KMS-11 (cell line): ENCODE measurements around the gene TOR4A.

Experiments used
- H2AFZ ChIP-seq: fragments of 200-600 bp; sonication (generic); 2 replicates; pipeline ENCODE4 v1.6.1; 2016; ENCODE audit warnings: antibody characterized with exemption, mixed run types, low read depth
- H3K27ac ChIP-seq: fragments of 200-600 bp; sonication (generic); 2 replicates; pipeline ENCODE4 v1.6.1; 2016; ENCODE audit warnings: mild to moderate bottlenecking, mixed run types
- H3K27me3 ChIP-seq: fragments of 200-600 bp; sonication (generic); 2 replicates; pipeline ENCODE4 v1.6.1; 2017; ENCODE audit warnings: mild to moderate bottlenecking, low read depth, mixed run types, moderate library complexity; ENCODE audit not compliant: insufficient read depth
- H3K36me3 ChIP-seq: fragments of 200-600 bp; sonication (generic); 2 replicates; pipeline ENCODE4 v1.6.1; 2017; ENCODE audit warnings: mild to moderate bottlenecking, mixed run types; ENCODE audit not compliant: insufficient read depth
- H3K4me1 ChIP-seq: fragments of 200-600 bp; sonication (generic); 2 replicates; pipeline ENCODE4 v1.6.1; 2016; ENCODE audit warnings: mild to moderate bottlenecking, low read depth, mixed run types; ENCODE audit not compliant: poor library complexity, severe bottlenecking
- H3K4me2 ChIP-seq: fragments of 200-600 bp; sonication (generic); 2 replicates; pipeline ENCODE4 v1.7.0; 2016; ENCODE audit warnings: mild to moderate bottlenecking, mixed run types
- H3K4me3 ChIP-seq: fragments of 200-600 bp; sonication (generic); IDR thresholded peaks from 2 replicates; pipeline ENCODE4 v1.6.1; 2017; ENCODE audit warnings: low read depth, low read length, mixed read lengths; ENCODE audit not compliant: insufficient read depth
- H3K79me2 ChIP-seq: fragments of 200-600 bp; sonication (generic); 2 replicates; pipeline ENCODE4 v1.6.1; 2016; ENCODE audit warnings: low read depth, mixed run types; ENCODE audit not compliant: insufficient read depth
- H3K9ac ChIP-seq: fragments of 200-600 bp; sonication (generic); 2 replicates; pipeline ENCODE4 v1.6.1; 2016; ENCODE audit warnings: mild to moderate bottlenecking, mixed run types
- H4K20me1 ChIP-seq: fragments of 200-600 bp; sonication (generic); 2 replicates; pipeline ENCODE4 v1.6.1; 2016; ENCODE audit warnings: mild to moderate bottlenecking, mixed run types; ENCODE audit not compliant: insufficient read depth
- TF ChIP-seq, protein P1 (sequence below): fragments of 200-600 bp; sonication (generic); conservative IDR thresholded peaks from 2 replicates; pipeline ENCODE4 v1.6.1; 2017; ENCODE audit warnings: low read depth, mild to moderate bottlenecking, antibody characterized with exemption, low read length, moderate library complexity, mixed read lengths

TOR4A gene

DNA sequence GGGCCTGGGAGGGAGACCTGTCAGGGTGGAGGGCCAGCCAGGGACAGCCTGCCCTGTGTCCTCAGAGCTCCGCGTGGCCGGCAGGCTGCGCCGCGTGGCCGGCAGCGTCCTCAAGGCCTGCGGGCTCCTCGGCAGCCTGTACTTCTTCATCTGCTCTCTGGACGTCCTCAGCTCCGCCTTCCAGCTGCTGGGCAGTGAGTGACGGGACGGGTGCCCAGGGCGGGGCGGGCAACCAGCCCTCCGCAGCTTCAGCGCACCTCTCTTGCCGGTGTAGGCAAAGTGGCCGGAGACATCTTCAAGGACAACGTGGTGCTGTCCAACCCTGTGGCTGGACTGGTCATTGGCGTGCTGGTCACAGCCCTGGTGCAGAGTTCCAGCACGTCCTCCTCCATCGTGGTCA lies 45.0 kb upstream of the TOR4A start:
- Histone ChIP-seq H3K4me2 (no peak overlapping the region), H3K4me1 (peaks cover 10% of the 10 kb centered on the region), H3K36me3 (no peaks in the 10 kb centered on the region), H3K27me3 (peaks cover 58% of the 10 kb centered on the region), H3K9ac (no peak overlapping the region), H3K4me3 (no peak overlapping the region), H3K27ac (no peak overlapping the region), H2AFZ (no peak overlapping the region), H3K79me2 (no peaks in the 10 kb centered on the region), H4K20me1 (no peaks in the 10 kb centered on the region)
- TF ChIP-seq, protein P1, sequence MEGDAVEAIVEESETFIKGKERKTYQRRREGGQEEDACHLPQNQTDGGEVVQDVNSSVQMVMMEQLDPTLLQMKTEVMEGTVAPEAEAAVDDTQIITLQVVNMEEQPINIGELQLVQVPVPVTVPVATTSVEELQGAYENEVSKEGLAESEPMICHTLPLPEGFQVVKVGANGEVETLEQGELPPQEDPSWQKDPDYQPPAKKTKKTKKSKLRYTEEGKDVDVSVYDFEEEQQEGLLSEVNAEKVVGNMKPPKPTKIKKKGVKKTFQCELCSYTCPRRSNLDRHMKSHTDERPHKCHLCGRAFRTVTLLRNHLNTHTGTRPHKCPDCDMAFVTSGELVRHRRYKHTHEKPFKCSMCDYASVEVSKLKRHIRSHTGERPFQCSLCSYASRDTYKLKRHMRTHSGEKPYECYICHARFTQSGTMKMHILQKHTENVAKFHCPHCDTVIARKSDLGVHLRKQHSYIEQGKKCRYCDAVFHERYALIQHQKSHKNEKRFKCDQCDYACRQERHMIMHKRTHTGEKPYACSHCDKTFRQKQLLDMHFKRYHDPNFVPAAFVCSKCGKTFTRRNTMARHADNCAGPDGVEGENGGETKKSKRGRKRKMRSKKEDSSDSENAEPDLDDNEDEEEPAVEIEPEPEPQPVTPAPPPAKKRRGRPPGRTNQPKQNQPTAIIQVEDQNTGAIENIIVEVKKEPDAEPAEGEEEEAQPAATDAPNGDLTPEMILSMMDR, result no peak

DNA sequence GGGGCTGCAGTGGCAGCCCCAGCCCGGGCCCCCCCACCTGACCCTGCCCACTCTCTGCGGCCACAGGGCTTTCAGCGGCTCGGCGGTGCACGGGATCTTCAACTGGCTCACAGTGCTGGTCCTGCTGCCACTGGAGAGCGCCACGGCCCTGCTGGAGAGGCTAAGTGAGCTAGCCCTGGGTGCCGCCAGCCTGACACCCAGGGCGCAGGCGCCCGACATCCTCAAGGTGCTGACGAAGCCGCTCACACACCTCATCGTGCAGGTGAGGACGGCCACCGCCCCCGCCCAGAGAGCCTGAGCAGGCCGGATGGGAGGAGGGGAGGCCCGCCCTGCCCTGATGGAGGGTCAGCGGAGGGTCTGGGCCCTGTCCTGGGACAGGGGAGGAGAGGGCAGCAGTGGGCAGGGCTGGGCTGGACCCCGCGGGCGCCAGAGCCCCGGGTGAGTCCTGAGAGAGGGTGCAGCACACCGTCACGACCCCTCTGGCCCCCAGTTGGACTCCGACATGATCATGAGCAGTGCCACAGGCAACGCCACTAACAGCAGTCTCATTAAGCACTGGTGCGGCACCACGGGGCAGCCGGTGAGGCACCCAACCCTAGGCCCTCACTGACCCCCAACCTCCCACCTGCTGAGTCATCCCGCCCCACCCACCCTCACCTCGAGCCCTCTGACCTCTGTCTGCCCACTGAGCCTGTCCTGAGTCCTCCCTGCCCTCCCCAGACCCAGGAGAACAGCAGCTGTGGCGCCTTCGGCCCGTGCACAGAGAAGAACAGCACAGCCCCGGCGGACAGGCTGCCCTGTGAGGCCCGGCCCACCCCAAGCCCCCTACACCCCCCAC lies 44.2 kb upstream of the TOR4A start:
- H3K79me2 ChIP-seq, result no peaks in the 10 kb centered on the region
- H3K27me3 ChIP-seq, result peaks cover 57% of the 10 kb centered on the region
- H3K4me1 ChIP-seq, result peaks cover 10% of the 10 kb centered on the region
- no peak overlapping the region for H2AFZ ChIP-seq
- no peak overlapping the region for H3K4me3 ChIP-seq
- no peaks in the 10 kb centered on the region for H3K36me3 ChIP-seq
- no peak overlapping the region for H3K9ac ChIP-seq
- TF ChIP-seq, protein P1, result no peak
- H3K27ac ChIP-seq, result no peak overlapping the region
- no peaks in the 10 kb centered on the region for H4K20me1 ChIP-seq
- no peak overlapping the region for H3K4me2 ChIP-seq

DNA sequence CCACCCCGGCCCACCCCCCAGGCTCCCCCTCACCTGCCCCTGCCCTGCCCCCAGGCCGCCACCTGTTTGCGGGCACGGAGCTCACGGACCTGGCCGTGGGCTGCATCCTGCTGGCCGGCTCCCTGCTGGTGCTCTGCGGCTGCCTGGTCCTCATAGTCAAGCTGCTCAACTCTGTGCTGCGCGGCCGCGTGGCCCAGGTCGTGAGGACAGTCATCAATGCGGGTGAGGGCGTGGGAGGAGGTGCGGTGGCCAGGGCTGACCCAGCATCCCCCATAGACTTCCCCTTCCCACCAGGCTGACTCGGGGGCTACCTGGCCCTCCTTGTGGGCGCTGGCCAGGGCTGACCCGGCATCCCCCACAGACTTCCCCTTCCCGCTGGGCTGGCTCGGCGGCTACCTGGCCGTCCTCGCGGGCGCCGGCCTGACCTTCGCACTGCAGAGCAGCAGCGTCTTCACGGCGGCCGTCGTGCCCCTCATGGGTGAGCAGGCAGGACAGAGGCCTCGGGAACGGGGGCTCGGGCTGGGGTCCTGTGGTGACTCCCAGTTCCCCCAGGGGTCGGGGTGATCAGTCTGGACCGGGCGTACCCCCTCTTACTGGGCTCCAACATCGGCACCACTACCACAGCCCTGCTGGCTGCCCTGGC lies 43.4 kb upstream of the TOR4A start:
- no peaks in the 10 kb centered on the region for H3K36me3 ChIP-seq
- no peak overlapping the region for H3K27ac ChIP-seq
- H3K27me3 ChIP-seq, result peaks cover 49% of the 10 kb centered on the region
- TF ChIP-seq, protein P1, result no peak
- no peak overlapping the region for H2AFZ ChIP-seq
- H3K4me3 ChIP-seq, result no peak overlapping the region
- H3K4me2 ChIP-seq, result no peak overlapping the region
- H4K20me1 ChIP-seq, result no peaks in the 10 kb centered on the region
- no peak overlapping the region for H3K9ac ChIP-seq
- H3K79me2 ChIP-seq, result no peaks in the 10 kb centered on the region
- H3K4me1 ChIP-seq, result peaks cover 15% of the 10 kb centered on the region

DNA sequence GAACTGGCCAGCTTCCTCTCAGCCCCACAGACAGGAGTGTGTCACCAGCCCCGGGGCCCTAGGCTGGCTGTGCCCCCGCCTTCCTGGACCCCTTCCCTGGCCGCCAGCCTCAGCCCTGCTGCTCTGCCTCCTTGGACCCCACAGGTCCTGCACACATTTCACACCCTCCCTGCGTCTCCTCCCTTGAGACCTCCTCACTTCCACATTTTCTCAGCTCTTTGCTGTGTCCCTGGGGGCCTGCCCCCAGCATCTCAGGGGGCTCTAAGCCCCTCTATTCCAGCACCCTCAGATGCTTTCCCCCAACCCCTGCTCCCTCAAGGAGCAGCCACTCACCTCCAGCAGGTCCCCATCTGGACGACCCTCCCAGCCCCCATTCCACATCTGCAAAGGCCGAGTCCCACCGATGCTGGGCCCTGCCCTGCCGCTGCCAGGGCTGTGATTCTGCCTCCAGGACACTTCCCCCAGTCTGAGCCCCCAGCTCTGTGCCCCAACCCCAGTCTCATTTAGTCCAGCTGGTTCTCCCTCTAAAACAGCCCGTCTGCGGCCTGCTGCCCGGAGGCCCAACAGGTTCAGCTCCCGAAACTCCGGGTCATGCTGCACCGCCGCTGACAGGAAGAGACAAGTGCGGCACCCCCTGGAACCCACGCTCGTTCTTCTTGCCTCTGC lies 42.6 kb upstream of the TOR4A start:
- Histone ChIP-seq H3K27ac (no peak overlapping the region), H3K36me3 (no peaks in the 10 kb centered on the region), H3K4me2 (no peak overlapping the region), H3K79me2 (no peaks in the 10 kb centered on the region), H3K27me3 (peaks cover 46% of the 10 kb centered on the region), H3K4me1 (peaks cover 23% of the 10 kb centered on the region), H4K20me1 (no peaks in the 10 kb centered on the region), H3K9ac (no peak overlapping the region), H3K4me3 (no peak overlapping the region), H2AFZ (no peak overlapping the region)
- TF ChIP-seq, protein P1, result 0 out of 2 replicates have a peak, but pooled peaks have one; percentile 5
